IMR-90 (cell line): ENCODE results near the gene CDK18.

ENCODE experiments used
- CEBPB ChIP-seq: IDR thresholded peaks from 2 replicates; pipeline ENCODE4 v1.6.1; 2012; ENCODE audit warnings: low read depth, low read length, improper control_type of control experiment
- CHD1 ChIP-seq: IDR thresholded peaks from 2 replicates; pipeline ENCODE4 v1.6.1; 2012; ENCODE audit warnings: low read depth, low read length, improper control_type of control experiment
- CTCF ChIP-seq: conservative IDR thresholded peaks from 2 replicates; pipeline ENCODE4 v1.5.1; 2012; ENCODE audit warnings: mild to moderate bottlenecking, low read depth, low read length, improper control_type of control experiment
- FOS ChIP-seq: fragments of 150-350 bp; IDR thresholded peaks from 2 replicates; pipeline ENCODE4 v1.6.1; 2016; ENCODE audit warnings: low read depth, low read length
- MAFK ChIP-seq: IDR thresholded peaks from 2 replicates; pipeline ENCODE4 v1.6.1; 2012; ENCODE audit warnings: low read depth, low read length, improper control_type of control experiment
- NFE2L2 ChIP-seq: fragments of 150-350 bp; IDR thresholded peaks from 2 replicates; pipeline ENCODE4 v1.6.1; 2016; ENCODE audit warnings: low read depth, mild to moderate bottlenecking, low read length
- POLR2A ChIP-seq: IDR thresholded peaks from 2 replicates; pipeline ENCODE4 v1.6.1; 2012; ENCODE audit warnings: mild to moderate bottlenecking, low read depth, low read length
- RAD21 ChIP-seq: IDR thresholded peaks from 2 replicates; pipeline ENCODE4 v1.6.1; 2012; ENCODE audit warnings: low read length, improper control_type of control experiment
- RCOR1 ChIP-seq: IDR thresholded peaks from 2 replicates; pipeline ENCODE4 v1.6.1; 2012; ENCODE audit warnings: mild to moderate bottlenecking, low read length, improper control_type of control experiment; ENCODE audit not compliant: insufficient replicate concordance
- TF ChIP-seq, protein P1 (sequence below): fragments of 150-350 bp; IDR thresholded peaks from 2 replicates; pipeline ENCODE4 v1.6.1; 2017; ENCODE audit warnings: mild to moderate bottlenecking, antibody characterized with exemption, low read length, low read depth

DNA sequence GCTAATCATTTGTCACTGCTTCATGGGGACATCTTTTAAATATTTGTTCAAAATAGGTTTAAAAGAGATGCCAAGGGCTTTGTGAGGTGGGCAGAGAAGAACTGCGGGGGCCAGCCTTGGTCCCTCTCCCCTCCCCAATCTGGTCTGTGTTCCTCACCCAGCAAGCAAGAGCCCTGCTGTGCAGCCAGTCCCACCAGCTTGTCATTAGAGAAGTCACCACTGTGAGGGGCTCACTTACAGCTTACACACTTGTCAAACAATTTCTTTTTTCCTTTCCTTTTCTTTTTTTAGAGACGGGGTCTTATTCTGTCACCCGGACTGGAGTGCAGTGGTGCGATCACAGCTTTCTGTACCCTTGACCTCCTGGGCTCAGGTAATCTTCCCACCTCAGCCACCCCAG lies 10.4 kb upstream of the CDK18 start:
- no peak for TF ChIP-seq MAFK
- no peak for TF ChIP-seq CTCF
- TF ChIP-seq NFE2L2 = no peak
- TF ChIP-seq CEBPB = no peak
- TF ChIP-seq RCOR1 = no peak
- TF ChIP-seq RAD21 = no peak
- TF ChIP-seq, protein P1, sequence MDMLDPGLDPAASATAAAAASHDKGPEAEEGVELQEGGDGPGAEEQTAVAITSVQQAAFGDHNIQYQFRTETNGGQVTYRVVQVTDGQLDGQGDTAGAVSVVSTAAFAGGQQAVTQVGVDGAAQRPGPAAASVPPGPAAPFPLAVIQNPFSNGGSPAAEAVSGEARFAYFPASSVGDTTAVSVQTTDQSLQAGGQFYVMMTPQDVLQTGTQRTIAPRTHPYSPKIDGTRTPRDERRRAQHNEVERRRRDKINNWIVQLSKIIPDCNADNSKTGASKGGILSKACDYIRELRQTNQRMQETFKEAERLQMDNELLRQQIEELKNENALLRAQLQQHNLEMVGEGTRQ = no peak
- TF ChIP-seq FOS = no peak
- no peak for TF ChIP-seq CHD1
- no peak for TF ChIP-seq POLR2A
